HepG2 (cell line): ENCODE data around the gene SH3PXD2A.

Experiments
- ATF2 ChIP-seq: sonication (generic); formaldehyde crosslinking; IDR thresholded peaks from 2 replicates; pipeline ENCODE4 v1.4.0; 2020; ENCODE audit warnings: missing genetic modification reagents
- POLR2AphosphoS5 ChIP-seq: IDR thresholded peaks from 2 replicates; pipeline ENCODE4 v1.6.1; 2012; ENCODE audit warnings: low read depth, low read length
- RBFOX2 ChIP-seq: fragments of 200-400 bp; formaldehyde crosslinking; IDR thresholded peaks from 2 replicates; pipeline ENCODE4 v1.6.1; 2017; ENCODE audit warnings: low read depth, mild to moderate bottlenecking, low read length
- SMARCC2 ChIP-seq: fragments of 450-650 bp; IDR thresholded peaks from 2 replicates; pipeline ENCODE4 v1.6.1; 2017; ENCODE audit warnings: antibody characterized with exemption, mild to moderate bottlenecking
- ZNF101 ChIP-seq: sonication (generic); formaldehyde crosslinking; IDR thresholded peaks from 2 replicates; pipeline ENCODE4 v1.4.0; 2020; ENCODE audit warnings: mild to moderate bottlenecking, low read depth, missing genetic modification reagents, borderline replicate concordance
- ZNF569 ChIP-seq: sonication (generic); formaldehyde crosslinking; IDR thresholded peaks from 2 replicates; pipeline ENCODE4 v1.5.0; 2020; ENCODE audit warnings: mild to moderate bottlenecking, missing genetic modification reagents, moderate library complexity, borderline replicate concordance
- TF ChIP-seq, protein P1 (sequence below): sonication (generic); formaldehyde crosslinking; conservative IDR thresholded peaks from 2 replicates; pipeline ENCODE4 v1.8.1; 2023; ENCODE audit warnings: missing genetic modification reagents
- TF ChIP-seq, protein P2 (sequence below): sonication (generic); formaldehyde crosslinking; IDR thresholded peaks from 2 replicates; pipeline ENCODE4 v1.5.0; 2020; ENCODE audit warnings: mild to moderate bottlenecking, missing genetic modification reagents, moderate library complexity

DNA sequence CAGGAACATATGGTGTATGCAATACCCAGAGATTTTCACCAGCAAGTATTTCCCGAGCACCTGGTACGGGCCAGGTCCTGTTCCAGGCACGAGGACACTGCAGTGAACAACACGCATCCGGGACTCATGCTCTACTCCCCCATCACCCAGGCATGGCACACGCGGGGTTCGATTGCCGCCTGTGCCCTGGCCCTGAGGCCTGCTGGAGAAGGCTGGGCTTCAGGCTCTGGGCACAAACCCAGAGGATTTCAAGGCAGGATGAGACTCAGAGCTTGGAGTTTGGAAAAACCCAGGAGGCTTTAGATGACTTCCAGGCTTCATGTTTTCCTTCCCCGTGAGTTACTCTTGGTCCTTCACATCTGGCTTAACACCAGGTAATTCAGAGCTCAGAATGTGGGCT lies 218.4 kb downstream of the SH3PXD2A start:
- TF ChIP-seq ZNF101 (CRISPR knock-in tag) (no peak), RBFOX2 (no peak), ATF2 (CRISPR knock-in tag) (no peak), POLR2AphosphoS5 (0 out of 2 replicates have a peak, but pooled peaks have one; percentile 15), ZNF569 (CRISPR knock-in tag) (no peak), SMARCC2 (no peak)
- TF ChIP-seq, protein P1, sequence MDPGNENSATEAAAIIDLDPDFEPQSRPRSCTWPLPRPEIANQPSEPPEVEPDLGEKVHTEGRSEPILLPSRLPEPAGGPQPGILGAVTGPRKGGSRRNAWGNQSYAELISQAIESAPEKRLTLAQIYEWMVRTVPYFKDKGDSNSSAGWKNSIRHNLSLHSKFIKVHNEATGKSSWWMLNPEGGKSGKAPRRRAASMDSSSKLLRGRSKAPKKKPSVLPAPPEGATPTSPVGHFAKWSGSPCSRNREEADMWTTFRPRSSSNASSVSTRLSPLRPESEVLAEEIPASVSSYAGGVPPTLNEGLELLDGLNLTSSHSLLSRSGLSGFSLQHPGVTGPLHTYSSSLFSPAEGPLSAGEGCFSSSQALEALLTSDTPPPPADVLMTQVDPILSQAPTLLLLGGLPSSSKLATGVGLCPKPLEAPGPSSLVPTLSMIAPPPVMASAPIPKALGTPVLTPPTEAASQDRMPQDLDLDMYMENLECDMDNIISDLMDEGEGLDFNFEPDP (CRISPR knock-in tag) = no peak
- TF ChIP-seq, protein P2, sequence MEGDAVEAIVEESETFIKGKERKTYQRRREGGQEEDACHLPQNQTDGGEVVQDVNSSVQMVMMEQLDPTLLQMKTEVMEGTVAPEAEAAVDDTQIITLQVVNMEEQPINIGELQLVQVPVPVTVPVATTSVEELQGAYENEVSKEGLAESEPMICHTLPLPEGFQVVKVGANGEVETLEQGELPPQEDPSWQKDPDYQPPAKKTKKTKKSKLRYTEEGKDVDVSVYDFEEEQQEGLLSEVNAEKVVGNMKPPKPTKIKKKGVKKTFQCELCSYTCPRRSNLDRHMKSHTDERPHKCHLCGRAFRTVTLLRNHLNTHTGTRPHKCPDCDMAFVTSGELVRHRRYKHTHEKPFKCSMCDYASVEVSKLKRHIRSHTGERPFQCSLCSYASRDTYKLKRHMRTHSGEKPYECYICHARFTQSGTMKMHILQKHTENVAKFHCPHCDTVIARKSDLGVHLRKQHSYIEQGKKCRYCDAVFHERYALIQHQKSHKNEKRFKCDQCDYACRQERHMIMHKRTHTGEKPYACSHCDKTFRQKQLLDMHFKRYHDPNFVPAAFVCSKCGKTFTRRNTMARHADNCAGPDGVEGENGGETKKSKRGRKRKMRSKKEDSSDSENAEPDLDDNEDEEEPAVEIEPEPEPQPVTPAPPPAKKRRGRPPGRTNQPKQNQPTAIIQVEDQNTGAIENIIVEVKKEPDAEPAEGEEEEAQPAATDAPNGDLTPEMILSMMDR = no peak
